Activated gamma-delta T cell treated with Interleukin-2 at 50 U/mL for 16 hours (primary cell): ENCODE data around the gene PKP2.

Experiments
- DNase-seq: peaks from one replicate; pipeline ENCODE4 v3.0.0-alpha.2; 2020

PKP2 gene

GRCh38 chr12:32809196-32809595, 87.4 kb downstream of the PKP2 start:
- DNase-seq, result no peak

DNA sequence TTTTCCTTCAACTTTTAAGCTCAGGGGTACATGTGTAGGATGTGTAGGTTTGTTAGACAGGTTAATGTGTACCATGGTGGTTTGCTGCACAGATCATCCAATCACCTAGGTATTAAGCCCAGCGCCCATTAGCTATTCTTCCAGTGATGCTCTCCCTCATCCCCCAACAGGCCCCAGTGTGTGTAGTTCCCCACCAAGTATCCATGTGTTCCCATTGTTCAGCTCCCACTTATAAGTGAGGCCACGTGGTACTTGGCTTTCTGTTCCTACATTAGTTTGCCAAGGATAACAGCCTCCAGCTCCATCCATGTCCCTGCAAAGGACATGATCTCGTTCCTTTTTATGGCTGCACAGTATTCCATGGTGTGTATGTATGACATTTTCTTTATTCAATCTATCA, 92.3 kb downstream of the PKP2 start:
- no peak for DNase-seq

DNA sequence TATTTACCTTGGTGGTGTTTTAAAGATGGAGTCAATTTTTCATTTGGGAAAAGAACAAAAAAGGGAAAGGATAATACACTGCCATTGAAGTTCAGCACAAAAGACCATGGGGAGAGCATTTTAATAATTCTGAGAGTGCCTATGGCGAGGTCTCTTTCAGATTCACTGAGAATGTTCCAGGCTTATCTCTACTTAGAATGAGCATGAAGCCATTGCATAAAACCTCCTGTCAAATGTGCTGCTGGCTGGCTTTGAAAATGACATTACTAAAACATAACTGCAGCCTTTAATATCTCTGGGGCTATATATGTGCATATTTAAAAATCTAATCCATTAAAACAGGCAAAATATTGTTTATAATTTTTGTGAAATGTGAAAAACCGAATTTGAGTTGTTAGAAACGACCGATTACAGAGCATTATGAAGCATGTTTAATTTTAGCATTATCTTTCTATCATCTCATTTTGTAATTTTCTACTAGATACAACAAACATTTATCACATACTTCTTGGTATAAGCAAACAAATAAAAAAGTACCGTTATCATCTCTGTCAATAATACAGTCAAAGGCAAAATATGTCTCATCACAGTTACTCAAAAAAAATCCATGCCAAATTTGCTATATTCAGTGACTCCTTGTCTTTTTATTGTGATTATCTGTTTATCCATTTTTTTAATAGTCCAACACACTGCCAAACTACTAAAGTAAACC, 95.2 kb downstream of the PKP2 start:
- DNase-seq, result no peak

DNA sequence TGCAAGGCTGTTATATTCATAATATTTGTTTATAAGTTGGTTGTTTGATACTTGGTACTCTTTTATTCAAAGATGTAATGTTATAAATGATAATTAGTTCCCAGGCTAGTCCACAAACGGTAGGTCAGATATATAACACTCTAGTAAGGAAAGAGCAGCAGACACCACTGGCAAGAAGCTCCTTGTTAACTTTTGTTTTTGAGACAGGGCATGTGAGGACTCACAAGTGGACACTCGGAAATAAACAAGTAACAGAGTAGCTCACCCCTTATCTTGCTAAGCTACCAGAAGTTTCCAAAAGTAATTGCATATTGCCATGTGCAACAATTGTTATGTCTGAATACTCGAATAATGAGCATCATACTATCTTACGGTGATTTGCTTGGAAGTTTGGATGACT, 102.3 kb downstream of the PKP2 start:
- no peak for DNase-seq

- no peak for DNase-seq
These were observed 106.7 kb downstream of the PKP2 start for GRCh38 chr12:32789916-32790315.

DNA sequence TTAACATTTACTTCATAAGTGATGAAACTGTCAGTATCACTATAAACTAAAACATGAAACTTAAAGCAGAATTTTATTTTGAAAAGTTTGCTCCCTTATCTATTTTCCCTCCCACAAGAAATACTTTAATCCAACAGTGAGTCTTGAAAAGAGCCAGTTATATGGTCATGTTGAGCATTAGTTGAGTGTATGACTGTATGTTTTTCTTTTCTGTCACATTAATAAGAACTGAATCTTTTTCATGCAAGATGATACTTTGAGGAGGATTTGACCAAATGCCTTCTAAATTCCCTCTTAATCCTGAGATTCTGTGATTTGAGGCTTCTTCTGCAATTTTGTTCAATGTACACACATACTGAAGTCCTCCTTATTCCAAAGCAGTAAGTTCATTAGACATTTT, 107.1 kb downstream of the PKP2 start:
- DNase-seq, result no peak

DNA sequence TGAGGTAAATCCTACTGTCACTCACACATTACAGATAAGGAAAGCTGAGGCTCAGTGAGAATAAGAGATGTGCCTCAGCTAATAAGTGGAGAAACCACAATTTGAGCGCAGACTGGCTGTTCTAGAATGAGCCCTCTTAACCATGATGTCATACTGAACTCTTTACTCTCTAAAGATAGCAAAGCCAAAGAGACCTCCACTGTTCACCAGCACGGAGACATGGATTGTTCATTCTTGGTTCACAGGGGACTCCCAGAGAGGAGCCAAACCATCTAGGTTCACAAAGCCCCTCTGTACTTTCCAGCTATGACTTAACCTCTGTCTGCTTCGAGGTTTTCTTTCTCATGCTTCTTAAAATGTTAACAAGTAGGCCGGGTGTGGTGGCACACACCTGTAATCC, 108.2 kb downstream of the PKP2 start:
- DNase-seq, result no peak

GRCh38 chr12:32785557-32785956, 111.0 kb downstream of the PKP2 start:
- DNase-seq, result no peak

GRCh38 chr12:32783029-32783428, 113.5 kb downstream of the PKP2 start:
- DNase-seq, result no peak

DNA sequence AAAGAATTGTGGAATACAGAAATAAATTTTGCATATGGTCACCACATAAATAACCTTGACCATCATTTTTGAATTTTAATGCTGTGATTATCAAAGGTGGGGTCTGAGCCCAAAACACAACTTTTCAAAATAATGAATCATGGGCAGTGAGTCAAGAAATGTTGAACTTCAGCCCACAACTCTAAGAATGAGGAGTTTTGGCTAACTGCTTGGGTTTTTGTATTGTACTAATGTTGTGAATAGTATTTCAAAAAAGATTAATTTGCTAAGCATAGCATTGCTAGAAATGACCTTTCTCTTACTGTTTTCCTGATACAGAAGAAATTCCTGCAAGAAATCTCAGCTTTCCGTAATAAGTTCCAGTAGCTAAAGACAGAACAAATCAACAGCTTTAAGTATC, 116.5 kb downstream of the PKP2 start:
- DNase-seq, result no peak

GRCh38 chr12:32777691-32778175, 118.8 kb downstream of the PKP2 start:
- DNase-seq, result no peak

GRCh38 chr12:32777159-32777558, 119.4 kb downstream of the PKP2 start:
- DNase-seq, result no peak

DNA sequence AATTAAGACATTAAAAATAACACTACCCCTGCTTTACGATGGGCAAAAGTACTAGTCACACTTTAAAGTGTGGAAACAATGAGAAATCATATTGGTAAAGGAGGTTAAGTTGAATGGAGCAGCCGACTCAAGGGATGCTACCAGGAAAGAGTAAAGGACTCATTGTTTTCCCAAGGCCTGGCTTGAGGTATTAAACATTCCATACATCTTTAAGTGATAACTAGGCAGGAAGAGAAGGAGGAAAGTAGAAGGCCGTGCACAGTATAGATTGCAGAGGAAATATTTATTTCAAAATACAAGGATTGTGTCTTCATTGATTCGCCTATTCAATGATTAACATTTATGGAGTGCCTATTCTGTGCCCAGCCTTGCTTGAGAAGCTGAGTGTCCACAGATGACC, 120.3 kb downstream of the PKP2 start:
- DNase-seq, result no peak

GRCh38 chr12:32773691-32774090, 122.9 kb downstream of the PKP2 start:
- no peak for DNase-seq

GRCh38 chr12:32770141-32770540, 126.4 kb downstream of the PKP2 start:
- DNase-seq, result no peak

- DNase-seq, result no peak
These were observed 128.1 kb downstream of the PKP2 start for GRCh38 chr12:32768518-32768917.

GRCh38 chr12:32765906-32766305, 130.7 kb downstream of the PKP2 start:
- DNase-seq, result no peak

GRCh38 chr12:32761716-32762115, 134.9 kb downstream of the PKP2 start:
- DNase-seq, result no peak

- no peak for DNase-seq
These were observed 139.4 kb downstream of the PKP2 start for GRCh38 chr12:32757157-32757556.

DNA sequence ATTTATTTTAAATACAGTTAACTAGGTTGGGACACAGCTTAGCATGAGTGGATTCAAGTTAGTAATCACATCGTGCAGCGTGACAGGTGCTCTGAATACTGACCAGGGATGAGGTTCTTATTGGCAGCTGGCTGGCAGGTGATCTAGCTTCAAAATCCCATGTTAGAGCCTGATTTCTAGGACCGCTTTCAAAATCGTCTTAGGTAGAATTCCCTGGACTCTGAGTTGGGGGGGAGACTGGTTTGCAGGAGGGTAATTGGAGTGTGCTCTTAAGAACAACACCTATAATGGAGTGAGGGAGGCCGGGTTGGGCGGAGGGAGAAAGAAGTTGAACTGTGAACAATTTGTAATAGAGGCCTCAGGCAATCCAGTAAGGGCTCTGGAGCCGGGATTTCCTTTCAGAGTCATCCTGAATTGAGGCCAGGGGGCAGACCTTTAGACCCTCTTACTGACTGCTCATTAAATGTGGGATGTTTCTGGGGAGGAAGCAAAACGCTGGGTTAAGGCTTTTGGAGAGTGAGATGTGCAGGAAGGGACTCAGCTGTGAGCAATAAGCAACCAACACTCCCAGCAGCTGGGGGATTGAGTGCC, 140.0 kb downstream of the PKP2 start:
- DNase-seq, result no peak

DNA sequence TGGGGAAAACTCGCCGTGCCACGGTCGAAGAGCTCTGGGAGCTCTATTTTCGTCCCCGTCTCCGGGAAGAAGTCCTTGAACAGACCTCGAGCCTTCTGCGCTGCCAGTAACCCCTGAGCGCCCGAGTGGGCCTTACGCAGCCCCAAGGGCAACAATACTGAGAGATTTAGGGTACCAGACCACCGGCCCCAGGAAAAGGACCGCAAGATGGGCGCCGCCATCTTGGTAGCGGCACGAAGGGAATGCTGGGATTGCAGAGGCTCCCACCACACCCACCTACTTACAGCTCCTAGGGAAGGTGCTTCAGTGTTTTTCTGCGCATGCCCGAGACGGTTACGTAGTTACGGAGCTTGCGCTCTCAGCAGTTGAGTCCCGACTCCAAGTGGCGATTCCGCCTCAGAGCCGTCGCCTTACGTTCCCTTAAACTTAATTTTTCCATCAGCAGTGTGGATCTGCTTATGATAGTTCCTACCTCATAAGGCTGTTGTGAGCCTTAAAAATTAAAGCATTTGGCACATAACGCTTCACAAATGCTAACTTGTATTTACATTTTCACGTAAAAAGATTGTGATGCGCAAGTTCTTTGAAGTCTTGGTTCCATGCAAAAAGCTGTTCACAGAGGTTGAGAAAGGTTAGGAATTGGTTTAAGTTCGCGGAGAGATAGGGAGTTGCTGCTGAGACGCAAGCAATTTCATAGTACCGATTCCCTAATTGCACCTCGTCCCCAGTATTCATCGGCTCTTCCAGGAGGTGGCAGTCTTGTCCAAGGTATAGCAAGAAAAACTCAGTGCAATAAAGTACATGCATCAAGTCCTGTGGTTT, 140.7 kb downstream of the PKP2 start, which contains the start of gene YARS2:
TSS of gene YARS2 (minus strand) at position 244 of the 822 bp plus-strand sequence. CDS start at position 221, 23 bp downstream.
- DNase-seq, result peak; percentile 83

DNA sequence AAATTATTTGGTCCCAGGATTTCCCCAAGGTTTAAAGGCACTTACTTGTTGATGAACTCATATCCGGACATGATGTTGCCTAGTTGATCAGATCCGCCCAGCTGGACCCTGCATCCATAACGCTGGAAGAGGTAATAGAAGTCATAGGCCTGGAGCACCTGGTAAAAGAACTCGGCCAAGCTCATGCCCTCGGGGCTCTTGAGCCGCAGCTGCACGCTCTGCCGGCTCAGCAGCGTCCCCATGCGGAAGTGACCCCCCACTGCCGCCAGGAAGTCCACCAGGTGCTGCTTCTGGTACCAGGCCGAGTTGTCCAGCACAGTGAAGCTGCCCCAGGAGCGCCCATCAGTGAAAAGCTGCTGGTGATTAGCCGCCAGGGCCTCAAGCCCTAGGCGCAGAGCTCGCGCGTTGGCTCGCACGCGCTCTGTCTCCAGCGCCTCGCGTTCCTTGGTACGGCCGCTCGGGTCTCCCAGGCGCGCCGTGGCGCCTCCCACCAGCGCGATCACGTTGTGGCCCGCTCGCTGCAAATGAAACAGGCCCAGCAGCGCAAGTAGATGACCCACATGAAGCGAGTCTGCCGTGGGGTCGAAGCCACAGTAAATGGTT, 141.4 kb downstream of the PKP2 start:
- peak; percentile 52 for DNase-seq

- no peak for DNase-seq
These were observed 142.5 kb downstream of the PKP2 start for GRCh38 chr12:32754111-32754510.
